ENCODE data around the gene UNC80. TPM values are rescaled to one million over a fixed set of nuclear protein-coding genes. Genes with fewer than 3 reads are reported as not detected.

UNC80 gene
- total and polyA plus RNA-seq, 2 of the 4 experiments (the other 2 are of a cell fraction) = not detected

- Histone ChIP-seq H3K4me3 (ENCODE audit: insufficient read depth, low read depth, low read length) (no peak overlapping the region), H2AK5ac (ENCODE audit: low read depth, low read length) (no peak overlapping the region), H3K4me2 (ENCODE audit: low read depth, low read length) (no peak overlapping the region), H3K18ac (ENCODE audit: low read depth, low read length) (no peak overlapping the region), H3K27me3 (ENCODE audit: control insufficient read depth, insufficient read depth, low read length) (no peaks in the 10 kb centered on the region), H3K56ac (ENCODE audit: extremely low read depth, insufficient read depth, low read length) (no peak overlapping the region), H2BK20ac (ENCODE audit: low read depth, low read length) (no peak overlapping the region), H3K4ac (ENCODE audit: low read depth, low read length) (no peak overlapping the region), H3K23ac (ENCODE audit: low read depth, low read length) (no peak overlapping the region), H2AK9ac (replicated peaks; ENCODE audit: low read depth, low read length, poor library complexity) (no peak overlapping the region), H3K4me1 (ENCODE audit: control insufficient read depth, insufficient read depth, low read length) (no peaks in the 10 kb centered on the region), H2AFZ (replicated peaks; ENCODE audit: low read length, poor library complexity) (no peak overlapping the region), H2BK15ac (ENCODE audit: low read depth, low read length) (no peak overlapping the region), H3K9me3 (ENCODE audit: control insufficient read depth, insufficient read depth, low read length) (no peaks in the 10 kb centered on the region), H4K5ac (ENCODE audit: low read depth, low read length) (no peak overlapping the region), H3K79me1 (ENCODE audit: low read depth in 1 of 2, low read length in 2 of 2) (no peaks in the 10 kb centered on the region), H3K14ac (replicated peaks; ENCODE audit: low read depth, low read length) (no peak overlapping the region), H3K27ac (ENCODE audit: insufficient read depth, low read length) (no peak overlapping the region), H3K9me1 (ENCODE audit: insufficient read depth, low read length) (no peaks in the 10 kb centered on the region), H3K9ac (ENCODE audit: low read depth, low read length) (no peak overlapping the region), H4K20me1 (ENCODE audit: insufficient read depth, low read length) (no peaks in the 10 kb centered on the region), H2BK5ac (ENCODE audit: low read depth, low read length, poor library complexity, severe bottlenecking) (no peak overlapping the region), H4K91ac (ENCODE audit: insufficient read depth, low read depth, low read length) (no peak overlapping the region), H2BK120ac (ENCODE audit: low read depth, low read length) (no peak overlapping the region), H4K8ac (ENCODE audit: low read depth in 2 of 2, low read length in 2 of 2) (no peak overlapping the region), H3K36me3 (ENCODE audit: control insufficient read depth, insufficient read depth, low read length) (no peaks in the 10 kb centered on the region)
- TF ChIP-seq NFE2L2 (IDR thresholded peaks at IDR 0.05; ENCODE audit: low read depth, low read length) (no peak), CEBPB (IDR thresholded peaks at IDR 0.05; ENCODE audit: low read depth, low read length) (no peak)
- CTCF ChIA-PET = no interaction called here
- no TSS peak for BruUV-seq (replicated peaks)
- dilution Hi-C loops (cut with HindIII; ENCODE audit: low sequenced_read_pairs, unreplicated experiment) = no loop called here
- DNase-seq = no peak
- no peak for ATAC-seq (ENCODE audit: low read depth)
- intact Hi-C loops (cut with micrococcal nuclease) = no loop called here
- in situ Hi-C loops (cut with MboI; ENCODE audit: low sequenced_read_pairs) = no loop called here
- POLR2A ChIA-PET (ENCODE audit: unreplicated experiment) = no interaction called here
- WGBS, 2 experiments (ENCODE audit: extremely low coverage in 2 of 2, insufficient read length in 1 of 2) = 67% methylated on average over 1 of the region's 1 CpG; no CpG with 5 or more reads in 1 of the 2 experiments
These were observed 167.3 kb downstream of the UNC80 start for GRCh38 chr2:209938906-209939305.

All from IMR-90 (cell line).